HUES6 (cell line): Measurements from ENCODE around the gene CCDC92B.

Experiments used
- H3K27ac ChIP-seq: 2 replicates; pipeline ENCODE4 v1.7.0; 2013; ENCODE audit warnings: low read depth, mild to moderate bottlenecking, low read length, inconsistent platforms
- H3K27me3 ChIP-seq: 2 replicates; pipeline ENCODE4 v1.6.1; 2013; ENCODE audit warnings: low read length; ENCODE audit not compliant: control insufficient read depth, insufficient read depth
- H3K36me3 ChIP-seq: 2 replicates; pipeline ENCODE4 v1.6.1; 2013; ENCODE audit warnings: low read length; ENCODE audit not compliant: control insufficient read depth, insufficient read depth
- H3K4me1 ChIP-seq: 2 replicates; pipeline ENCODE4 v1.6.1; 2013; ENCODE audit warnings: low read length; ENCODE audit not compliant: control insufficient read depth, insufficient read depth
- H3K4me3 ChIP-seq: 2 replicates; pipeline ENCODE4 v1.5.1; 2013; ENCODE audit warnings: low read depth, low read length
- H3K9ac ChIP-seq: one replicate; pipeline ENCODE4 v1.6.1; 2013; ENCODE audit warnings: mild to moderate bottlenecking, low read length
- H3K9me3 ChIP-seq: 2 replicates; pipeline ENCODE4 v1.6.1; 2013; ENCODE audit warnings: low read depth, low read length; ENCODE audit not compliant: control insufficient read depth, insufficient read depth

Gene CCDC92B

DNA sequence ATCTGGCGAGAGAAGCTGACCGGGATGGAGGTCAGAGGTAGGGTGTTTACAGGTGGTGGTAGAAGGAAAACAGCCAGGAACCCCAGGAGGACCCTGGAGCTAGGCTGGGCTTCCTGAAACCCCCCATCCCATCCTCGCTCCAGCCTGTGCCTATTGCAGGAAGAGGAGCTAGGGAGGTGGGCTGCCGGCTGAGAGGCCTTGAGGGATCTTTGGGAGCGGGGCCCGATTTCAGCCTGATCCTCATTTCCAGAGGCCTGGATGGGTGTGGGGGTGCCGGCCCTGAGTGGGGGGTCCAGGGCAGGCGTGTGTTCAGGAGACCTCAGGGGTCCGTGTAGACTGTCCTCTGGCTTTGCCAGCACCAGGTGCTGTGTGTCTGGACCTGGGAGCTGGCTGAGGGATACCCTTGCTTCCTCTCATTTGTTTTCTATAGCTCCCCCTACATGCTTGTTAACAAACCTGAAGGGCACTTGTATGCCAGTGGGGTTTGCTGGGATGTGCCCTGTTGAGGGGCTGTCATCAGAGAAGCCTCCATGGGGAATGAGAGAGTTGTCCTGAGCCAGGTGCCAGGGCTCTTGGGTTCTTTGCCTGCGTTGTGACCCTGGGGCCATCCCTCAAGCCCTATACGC lies 27.9 kb upstream of the CCDC92B start:
- no peaks in the 10 kb centered on the region for H3K36me3 ChIP-seq
- H3K4me3 ChIP-seq, result peak overlapping the region; percentile 81
- H3K4me1 ChIP-seq, result peaks cover 5% of the 10 kb centered on the region; the same call in 1 of the 2 replicates
- H3K9me3 ChIP-seq, result no peaks in the 10 kb centered on the region
- peaks cover 45% of the 10 kb centered on the region for H3K27me3 ChIP-seq
- H3K9ac ChIP-seq, result peak overlapping the region; percentile 56
- no peak overlapping the region for H3K27ac ChIP-seq

- Histone ChIP-seq H3K9ac (peak overlapping the region; percentile 56), H3K27me3 (peaks cover 45% of the 10 kb centered on the region), H3K27ac (no peak overlapping the region), H3K9me3 (no peaks in the 10 kb centered on the region), H3K36me3 (no peaks in the 10 kb centered on the region), H3K4me3 (peak overlapping the region; percentile 81), H3K4me1 (peaks cover 5% of the 10 kb centered on the region; the same call in 1 of the 2 replicates)
These were observed 27.3 kb upstream of the CCDC92B start for GRCh38 chr17:2776589-2777241.

DNA sequence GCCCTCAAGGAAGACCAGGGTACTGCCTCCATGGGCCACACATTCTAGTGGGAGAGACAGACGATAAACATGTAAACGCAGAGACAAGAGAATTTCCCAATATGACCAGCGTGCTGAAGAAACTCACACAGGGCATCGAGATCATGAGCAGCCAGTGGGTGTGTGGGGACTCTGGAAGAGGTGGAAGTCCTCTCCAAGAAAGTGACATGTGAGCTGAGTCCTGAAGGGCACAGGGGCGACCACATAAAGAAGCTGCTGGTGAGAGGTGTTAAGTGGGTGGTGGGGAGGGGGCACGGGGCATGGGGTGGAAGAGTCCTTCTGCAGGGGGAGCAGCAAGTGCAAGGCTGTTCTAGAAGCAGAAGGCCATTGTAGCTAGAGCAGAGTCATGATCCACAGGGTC lies 25.8 kb upstream of the CCDC92B start:
- Histone ChIP-seq H3K27ac (no peak overlapping the region), H3K4me3 (no peak overlapping the region), H3K27me3 (peaks cover 45% of the 10 kb centered on the region), H3K36me3 (no peaks in the 10 kb centered on the region), H3K4me1 (peaks cover 6% of the 10 kb centered on the region; the same call in 1 of the 2 replicates), H3K9me3 (no peaks in the 10 kb centered on the region), H3K9ac (no peak overlapping the region)

- Histone ChIP-seq H3K27me3 (peaks cover 14% of the 10 kb centered on the region; the same call in 1 of the 2 replicates), H3K27ac (no peak overlapping the region), H3K9ac (no peak overlapping the region)
These were observed 20.7 kb upstream of the CCDC92B start for GRCh38 chr17:2770129-2770528.

DNA sequence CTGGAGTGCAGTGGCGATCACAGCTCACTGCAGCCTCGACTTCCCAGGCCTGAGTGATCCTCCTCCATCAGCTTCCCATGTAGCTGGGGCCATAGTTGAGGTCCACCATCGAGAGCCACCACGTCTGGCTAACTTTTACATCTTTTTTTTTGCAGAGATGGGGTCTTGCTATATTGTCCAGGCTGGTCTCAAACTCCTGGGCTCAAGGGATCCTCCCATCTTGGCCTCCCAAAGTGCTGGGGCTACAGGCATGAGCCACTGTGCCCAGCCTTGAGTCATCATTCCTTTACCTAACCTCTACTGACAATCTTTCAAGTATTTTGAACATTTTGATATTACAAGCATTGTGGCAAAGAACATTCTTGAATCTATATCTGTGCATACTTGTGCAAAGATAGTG lies 9.4 kb upstream of the CCDC92B start:
- H3K9ac ChIP-seq, result no peak overlapping the region
- no peak overlapping the region for H3K4me3 ChIP-seq
- H3K4me1 ChIP-seq, result peaks cover 9% of the 10 kb centered on the region; the same call in 1 of the 2 replicates
- H3K27ac ChIP-seq, result no peak overlapping the region
- peaks cover 28% of the 10 kb centered on the region for H3K27me3 ChIP-seq
- H3K36me3 ChIP-seq, result no peaks in the 10 kb centered on the region
- H3K9me3 ChIP-seq, result no peaks in the 10 kb centered on the region

More at GRCh38 chr17:2770129-2770528, 20.7 kb upstream of the CCDC92B start:
- Histone ChIP-seq H3K36me3 (no peaks in the 10 kb centered on the region), H3K9me3 (no peaks in the 10 kb centered on the region), H3K4me3 (no peak overlapping the region), H3K4me1 (0 out of 2 replicates have a peak, but pooled peaks cover 4% of the 10 kb centered on the region)

- no peak overlapping the region for H3K27ac ChIP-seq
- peak overlapping the region; percentile 70 for H3K4me3 ChIP-seq
- peaks cover 36% of the 10 kb centered on the region for H3K27me3 ChIP-seq
- H3K4me1 ChIP-seq, result peaks cover 13% of the 10 kb centered on the region
- no peaks in the 10 kb centered on the region for H3K9me3 ChIP-seq
- H3K9ac ChIP-seq, result peak overlapping the region; percentile 25
- H3K36me3 ChIP-seq, result no peaks in the 10 kb centered on the region
These were observed 6.7 kb upstream of the CCDC92B start for GRCh38 chr17:2755891-2756724.

DNA sequence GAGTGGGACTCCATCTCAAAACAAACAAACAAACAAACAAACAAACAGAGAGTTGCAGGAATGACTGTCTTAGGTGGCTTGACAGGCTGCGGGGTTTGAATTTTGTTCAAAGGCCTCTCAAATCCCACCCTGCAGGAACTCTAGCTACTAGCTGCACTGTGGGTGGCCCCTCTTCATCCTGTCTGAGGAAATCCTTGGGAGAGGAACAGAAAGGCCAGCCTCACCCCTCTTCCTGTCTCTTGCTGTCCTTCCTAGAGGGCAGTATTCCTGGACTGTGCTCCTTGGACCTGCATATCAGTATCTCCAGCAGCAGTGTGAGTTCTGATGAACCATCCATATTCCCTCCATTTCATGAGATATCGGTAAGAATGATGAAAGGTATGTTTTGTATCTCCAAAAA lies 2.0 kb upstream of the CCDC92B start:
- Histone ChIP-seq H3K27ac (no peak overlapping the region), H3K4me3 (no peak overlapping the region), H3K9ac (no peak overlapping the region), H3K9me3 (no peaks in the 10 kb centered on the region), H3K36me3 (no peaks in the 10 kb centered on the region), H3K4me1 (peaks cover 6% of the 10 kb centered on the region), H3K27me3 (peaks cover 59% of the 10 kb centered on the region)

DNA sequence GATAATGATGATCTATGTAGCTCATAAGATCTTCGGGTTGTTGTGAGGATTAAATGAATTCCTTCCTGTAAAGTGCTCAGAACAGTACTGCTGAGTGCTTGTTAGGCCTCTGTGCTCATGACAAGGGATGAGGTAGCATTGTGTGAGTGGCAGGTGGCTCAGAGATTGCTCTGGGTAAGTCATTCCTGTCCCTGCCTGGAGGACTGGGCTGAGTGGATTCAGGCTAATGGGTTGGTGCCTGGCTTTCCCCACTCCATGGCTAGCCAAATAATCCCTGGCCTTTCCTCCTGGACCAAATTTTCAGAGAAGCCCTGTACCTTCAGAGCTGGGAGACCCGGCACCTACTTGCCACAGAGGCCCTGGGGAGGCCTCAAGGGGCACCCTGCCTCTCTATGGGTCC lies 1.3 kb upstream of the CCDC92B start:
- Histone ChIP-seq H3K4me1 (peaks cover 4% of the 10 kb centered on the region), H3K27ac (no peak overlapping the region), H3K27me3 (peaks cover 52% of the 10 kb centered on the region), H3K36me3 (no peaks in the 10 kb centered on the region), H3K9ac (no peak overlapping the region), H3K9me3 (no peaks in the 10 kb centered on the region), H3K4me3 (no peak overlapping the region)

GRCh38 chr17:2749784-2750181 lies 331 bp upstream of the CCDC92B start:
- peak overlapping the region; percentile 41; the same call in 1 of the 2 replicates for H3K4me3 ChIP-seq
- no peaks in the 10 kb centered on the region for H3K36me3 ChIP-seq
- peaks cover 46% of the 10 kb centered on the region for H3K27me3 ChIP-seq
- H3K9ac ChIP-seq, result no peak overlapping the region
- peaks cover 4% of the 10 kb centered on the region for H3K4me1 ChIP-seq
- no peak overlapping the region for H3K27ac ChIP-seq
- H3K9me3 ChIP-seq, result no peaks in the 10 kb centered on the region

- no peaks in the 10 kb centered on the region; the same call in 1 of the 2 replicates for H3K4me1 ChIP-seq
- peaks cover 29% of the 10 kb centered on the region for H3K27me3 ChIP-seq
- H3K4me3 ChIP-seq, result no peak overlapping the region
- no peaks in the 10 kb centered on the region for H3K9me3 ChIP-seq
- no peaks in the 10 kb centered on the region for H3K36me3 ChIP-seq
- no peak overlapping the region for H3K27ac ChIP-seq
- H3K9ac ChIP-seq, result no peak overlapping the region
These were observed 4.0 kb downstream of the CCDC92B start for GRCh38 chr17:2745317-2746037.
